Prostate gland (tissue), 2 donors: ENCODE data around the gene ADGRL3.

Source experiments
- POLR2A ChIP-seq: fragments of 450-650 bp; IDR thresholded peaks from one replicate; pipeline ENCODE4 v1.6.1; 2016; ENCODE audit warnings: antibody characterized with exemption, mild to moderate bottlenecking
- TF ChIP-seq, protein P1 (sequence below), 4 experiments: fragments of 200-600 bp in 2 of 4; fragments of 450-650 bp in 2 of 4; sonication (generic) in 2 of 4; IDR thresholded peaks; 1 replicate in 3 of 4; 2 replicates in 1 of 4; pipeline ENCODE4 v1.5.1; 2016 to 2019; ENCODE audit warnings: antibody characterized with exemption in 4 of 4, mild to moderate bottlenecking in 2 of 4, moderate library complexity in 2 of 4

DNA sequence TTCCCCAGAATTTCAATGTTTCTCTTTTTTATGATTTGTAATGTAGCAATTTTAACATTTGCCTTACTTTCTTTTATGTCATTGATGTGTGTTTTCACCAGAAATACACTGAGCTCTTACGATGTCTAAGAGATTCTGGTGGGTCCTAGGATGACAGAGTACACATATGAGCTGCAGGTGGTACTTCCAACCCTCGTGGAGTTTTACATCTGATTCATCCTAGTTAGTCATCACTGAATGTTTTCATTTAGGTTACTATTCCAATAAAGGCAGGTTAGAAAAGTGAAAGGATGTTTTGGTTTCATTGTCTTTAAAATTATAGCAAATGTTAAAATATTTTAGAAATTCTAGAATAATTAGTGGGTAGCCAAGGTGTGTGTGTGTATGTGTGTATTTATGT is 605.9 kb downstream of the ADGRL3 start:
- TF ChIP-seq, protein P1, sequence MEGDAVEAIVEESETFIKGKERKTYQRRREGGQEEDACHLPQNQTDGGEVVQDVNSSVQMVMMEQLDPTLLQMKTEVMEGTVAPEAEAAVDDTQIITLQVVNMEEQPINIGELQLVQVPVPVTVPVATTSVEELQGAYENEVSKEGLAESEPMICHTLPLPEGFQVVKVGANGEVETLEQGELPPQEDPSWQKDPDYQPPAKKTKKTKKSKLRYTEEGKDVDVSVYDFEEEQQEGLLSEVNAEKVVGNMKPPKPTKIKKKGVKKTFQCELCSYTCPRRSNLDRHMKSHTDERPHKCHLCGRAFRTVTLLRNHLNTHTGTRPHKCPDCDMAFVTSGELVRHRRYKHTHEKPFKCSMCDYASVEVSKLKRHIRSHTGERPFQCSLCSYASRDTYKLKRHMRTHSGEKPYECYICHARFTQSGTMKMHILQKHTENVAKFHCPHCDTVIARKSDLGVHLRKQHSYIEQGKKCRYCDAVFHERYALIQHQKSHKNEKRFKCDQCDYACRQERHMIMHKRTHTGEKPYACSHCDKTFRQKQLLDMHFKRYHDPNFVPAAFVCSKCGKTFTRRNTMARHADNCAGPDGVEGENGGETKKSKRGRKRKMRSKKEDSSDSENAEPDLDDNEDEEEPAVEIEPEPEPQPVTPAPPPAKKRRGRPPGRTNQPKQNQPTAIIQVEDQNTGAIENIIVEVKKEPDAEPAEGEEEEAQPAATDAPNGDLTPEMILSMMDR (IDR thresholded peaks at IDR 0.05) = no peak
- TF ChIP-seq POLR2A = no peak
